WERI-Rb-1 (cell line): ENCODE results near the gene MACIR.

ENCODE experiments used
- DNase-seq: peaks from one replicate; pipeline ENCODE4 v3.0.0-alpha.2; 2020
- H3K27ac ChIP-seq: fragments of 250-450 bp; sonication (Bioruptor Pico); 2 replicates; pipeline ENCODE4 v1.5.1; 2020; ENCODE audit warnings: mild to moderate bottlenecking, moderate library complexity
- H3K27me3 ChIP-seq: fragments of 250-450 bp; sonication (Bioruptor Pico); 2 replicates; pipeline ENCODE4 v1.5.1; 2021; ENCODE audit warnings: mild to moderate bottlenecking, low read depth, moderate library complexity; ENCODE audit not compliant: insufficient read depth, severe bottlenecking
- H3K36me3 ChIP-seq: fragments of 250-450 bp; sonication (Bioruptor Pico); 2 replicates; pipeline ENCODE4 v1.5.1; 2020; ENCODE audit warnings: mild to moderate bottlenecking, moderate library complexity
- H3K4me3 ChIP-seq: 2 replicates; pipeline ENCODE4 v1.5.1; 2011; ENCODE audit warnings: low read depth, mild to moderate bottlenecking, control low read depth, low read length
- H3K9me3 ChIP-seq: fragments of 250-450 bp; sonication (Bioruptor Pico); 2 replicates; pipeline ENCODE4 v1.5.1; 2021; ENCODE audit warnings: mild to moderate bottlenecking, moderate library complexity; ENCODE audit not compliant: severe bottlenecking
- CTCF ChIP-seq: IDR thresholded peaks from 2 replicates; pipeline ENCODE4 v1.5.1; 2011; ENCODE audit warnings: low read depth, mild to moderate bottlenecking, control low read depth, inconsistent platforms, low read length

MACIR gene

GRCh38 chr5:103235891-103236290 lies 22.7 kb upstream of the MACIR start:
- no peaks in the 10 kb centered on the region for H3K36me3 ChIP-seq
- DNase-seq, result no peak
- H3K27me3 ChIP-seq, result no peaks in the 10 kb centered on the region
- TF ChIP-seq CTCF, result no peak
- no peak overlapping the region for H3K4me3 ChIP-seq
- H3K27ac ChIP-seq, result no peak overlapping the region
- H3K9me3 ChIP-seq, result no peaks in the 10 kb centered on the region

- Histone ChIP-seq H3K27me3 (no peaks in the 10 kb centered on the region), H3K4me3 (no peak overlapping the region), H3K9me3 (no peaks in the 10 kb centered on the region), H3K36me3 (no peaks in the 10 kb centered on the region), H3K27ac (no peak overlapping the region)
- no peak for TF ChIP-seq CTCF
- DNase-seq, result no peak
These were observed 20.8 kb upstream of the MACIR start for GRCh38 chr5:103237778-103238177.

GRCh38 chr5:103243665-103244064 lies 14.9 kb upstream of the MACIR start:
- Histone ChIP-seq H3K27me3 (no peaks in the 10 kb centered on the region), H3K4me3 (no peak overlapping the region), H3K36me3 (no peaks in the 10 kb centered on the region), H3K27ac (no peak overlapping the region), H3K9me3 (no peaks in the 10 kb centered on the region)
- DNase-seq, result no peak
- no peak for TF ChIP-seq CTCF

- no peak overlapping the region for H3K27ac ChIP-seq
- no peak for DNase-seq
- TF ChIP-seq CTCF, result no peak
These were observed 14.2 kb upstream of the MACIR start for GRCh38 chr5:103244398-103244797.

GRCh38 chr5:103245761-103246160 lies 12.8 kb upstream of the MACIR start:
- Histone ChIP-seq H3K4me3 (no peak overlapping the region), H3K27me3 (no peaks in the 10 kb centered on the region), H3K27ac (no peak overlapping the region), H3K9me3 (no peaks in the 10 kb centered on the region), H3K36me3 (no peaks in the 10 kb centered on the region)
- no peak for DNase-seq
- TF ChIP-seq CTCF, result no peak

More at GRCh38 chr5:103244398-103244797, 14.2 kb upstream of the MACIR start:
- no peak overlapping the region for H3K4me3 ChIP-seq
- H3K9me3 ChIP-seq, result no peaks in the 10 kb centered on the region
- no peaks in the 10 kb centered on the region for H3K36me3 ChIP-seq
- no peaks in the 10 kb centered on the region for H3K27me3 ChIP-seq

- TF ChIP-seq CTCF, result no peak
These were observed 11.4 kb upstream of the MACIR start for GRCh38 chr5:103247118-103247517.

More at GRCh38 chr5:103247118-103247517, 11.4 kb upstream of the MACIR start:
- no peak overlapping the region for H3K27ac ChIP-seq
- H3K36me3 ChIP-seq, result no peaks in the 10 kb centered on the region
- DNase-seq, result no peak
- no peak overlapping the region for H3K4me3 ChIP-seq
- no peaks in the 10 kb centered on the region for H3K27me3 ChIP-seq
- no peaks in the 10 kb centered on the region for H3K9me3 ChIP-seq
